Keratinocyte (primary cell): ENCODE results near the gene METTL26. TPM values are rescaled to one million over a fixed set of nuclear protein-coding genes. Genes with fewer than 3 reads are reported as not detected.

Source experiments
- DNase-seq: peaks from one replicate; pipeline ENCODE4 v3.0.0-alpha.2; 2011; ENCODE audit warnings: low read depth, missing footprints, low spot score
- FAIRE-seq: peaks from 2 replicates; lab custom pipeline; 2011; peaks lifted over from hg19 to GRCh38; lab: Jason Lieb, UNC
- H2AFZ ChIP-seq: 2 replicates; pipeline ENCODE4 v1.6.0; 2012; ENCODE audit warnings: low read length, control low read depth, inconsistent platforms; ENCODE audit not compliant: control insufficient read depth
- H3K27ac ChIP-seq: 2 replicates; pipeline ENCODE4 v1.5.1; 2011; ENCODE audit warnings: low read length; ENCODE audit not compliant: control insufficient read depth, insufficient read depth
- H3K27me3 ChIP-seq: 3 replicates; pipeline ENCODE4 v1.6.0; 2011; ENCODE audit warnings: low read length; ENCODE audit not compliant: control insufficient read depth, insufficient read depth; ENCODE audit errors: extremely low read depth
- H3K36me3 ChIP-seq, 2 experiments: 2 replicates in 1 of 2; 3 replicates in 1 of 2; pipeline ENCODE4 v1.5.1; 2011; ENCODE audit warnings: low read length in 2 of 2, mild to moderate bottlenecking in 1 of 2; ENCODE audit not compliant: control insufficient read depth in 2 of 2, insufficient read depth in 2 of 2; ENCODE audit errors: extremely low read depth in 1 of 2
- H3K4me1 ChIP-seq: 3 replicates; pipeline ENCODE4 v1.5.1; 2011; ENCODE audit warnings: low read length; ENCODE audit not compliant: control insufficient read depth, insufficient read depth; ENCODE audit errors: extremely low read depth
- H3K4me2 ChIP-seq: 3 replicates; pipeline ENCODE4 v1.6.0; 2011; ENCODE audit warnings: low read depth, low read length; ENCODE audit not compliant: control insufficient read depth, insufficient read depth; ENCODE audit errors: extremely low read depth
- H3K4me3 ChIP-seq, 3 experiments: fragments of 200-600 bp in 1 of 3; sonication (generic) in 1 of 3; 2 replicates in 2 of 3; 3 replicates in 1 of 3; pipeline ENCODE4 v1.5.1; 2011 to 2016; ENCODE audit warnings: low read length in 3 of 3, mild to moderate bottlenecking in 3 of 3, control low read depth in 2 of 3, inconsistent platforms in 1 of 3, low read depth in 1 of 3, mixed read lengths in 1 of 3, mixed run types in 1 of 3, moderate library complexity in 1 of 3; ENCODE audit not compliant: control insufficient read depth in 2 of 3, insufficient read depth in 2 of 3; ENCODE audit errors: extremely low read depth in 1 of 3
- H3K79me2 ChIP-seq: 2 replicates; pipeline ENCODE4 v1.6.0; 2012; ENCODE audit warnings: low read length; ENCODE audit not compliant: control insufficient read depth, insufficient read depth
- H3K9ac ChIP-seq: 3 replicates; pipeline ENCODE4 v1.6.0; 2011; ENCODE audit warnings: low read length; ENCODE audit not compliant: control insufficient read depth, insufficient read depth; ENCODE audit errors: extremely low read depth
- H3K9me1 ChIP-seq: 3 replicates; pipeline ENCODE4 v1.6.0; 2011; ENCODE audit warnings: low read length; ENCODE audit not compliant: control insufficient read depth, insufficient read depth; ENCODE audit errors: extremely low read depth
- H3K9me3 ChIP-seq: 2 replicates; pipeline ENCODE4 v1.5.1; 2012; ENCODE audit warnings: low read depth, low read length; ENCODE audit not compliant: control insufficient read depth
- H4K20me1 ChIP-seq: 3 replicates; pipeline ENCODE4 v1.6.0; 2011; ENCODE audit warnings: low read length; ENCODE audit not compliant: control insufficient read depth, insufficient read depth; ENCODE audit errors: extremely low read depth
- EZH2 ChIP-seq: IDR thresholded peaks from one replicate; pipeline ENCODE4 v1.6.1; 2012; ENCODE audit warnings: inconsistent platforms, mild to moderate bottlenecking, low read length, moderate library complexity
- dilution Hi-C: fragments of 300-500 bp; cut with MboI; formaldehyde crosslinking; loops from one replicate; pipeline ENCODE4 v1.7.0; 2020; ENCODE audit warnings: low sequenced_read_pairs; ENCODE audit not compliant: extremely low pct_ligation_motif_present
- polyA plus RNA-seq, 5 experiments: library from polyadenylated mRNA; depleted of rRNA in 3 of 5; stranded (reverse) in 3 of 5; stranded (forward) in 1 of 5; unstranded in 1 of 5; fragments of >200 nt; gene quantifications; 1 replicate in 1 of 5; 2 replicates in 3 of 5; 3 replicates in 1 of 5; pipeline versions ENCODE4 v1.2.1 to v1.2.3, GENCODE V29; 2011 to 2012; ENCODE audit warnings: missing spikeins in 2 of 5, low read depth in 1 of 5, low replicate concordance in 1 of 5
- TF ChIP-seq, protein P1 (sequence below), 3 experiments: IDR thresholded peaks in 1 of 3; conservative IDR thresholded peaks in 1 of 3; optimal IDR thresholded peaks in 1 of 3; 2 replicates in 2 of 3; 3 replicates in 1 of 3; pipeline versions ENCODE3 to v1.5.1; 2011; ENCODE audit warnings: low read length in 3 of 3, mild to moderate bottlenecking in 3 of 3, moderate library complexity in 2 of 3, control low read depth in 1 of 3, inconsistent platforms in 1 of 3; ENCODE audit not compliant: insufficient read depth in 2 of 3; ENCODE audit errors: extremely low read depth in 1 of 3

METTL26 gene
- polyA plus RNA-seq, 1 donor (not counting 4 experiments of a cell fraction or from before 2014, with no cell fraction given) = 46.9 TPM

GRCh38 chr16:620700-621525 is 15.2 kb downstream of the METTL26 start:
- H3K4me1 ChIP-seq = peaks cover 20% of the 10 kb centered on the region
- no peak overlapping the region for H3K4me3 ChIP-seq
- TF ChIP-seq, protein P1, sequence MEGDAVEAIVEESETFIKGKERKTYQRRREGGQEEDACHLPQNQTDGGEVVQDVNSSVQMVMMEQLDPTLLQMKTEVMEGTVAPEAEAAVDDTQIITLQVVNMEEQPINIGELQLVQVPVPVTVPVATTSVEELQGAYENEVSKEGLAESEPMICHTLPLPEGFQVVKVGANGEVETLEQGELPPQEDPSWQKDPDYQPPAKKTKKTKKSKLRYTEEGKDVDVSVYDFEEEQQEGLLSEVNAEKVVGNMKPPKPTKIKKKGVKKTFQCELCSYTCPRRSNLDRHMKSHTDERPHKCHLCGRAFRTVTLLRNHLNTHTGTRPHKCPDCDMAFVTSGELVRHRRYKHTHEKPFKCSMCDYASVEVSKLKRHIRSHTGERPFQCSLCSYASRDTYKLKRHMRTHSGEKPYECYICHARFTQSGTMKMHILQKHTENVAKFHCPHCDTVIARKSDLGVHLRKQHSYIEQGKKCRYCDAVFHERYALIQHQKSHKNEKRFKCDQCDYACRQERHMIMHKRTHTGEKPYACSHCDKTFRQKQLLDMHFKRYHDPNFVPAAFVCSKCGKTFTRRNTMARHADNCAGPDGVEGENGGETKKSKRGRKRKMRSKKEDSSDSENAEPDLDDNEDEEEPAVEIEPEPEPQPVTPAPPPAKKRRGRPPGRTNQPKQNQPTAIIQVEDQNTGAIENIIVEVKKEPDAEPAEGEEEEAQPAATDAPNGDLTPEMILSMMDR (optimal IDR thresholded peaks at IDR 0.05 in 1 of 3, IDR thresholded peaks at IDR 0.05 in 1 of 3, conservative IDR thresholded peaks at IDR 0.05 in 1 of 3; ENCODE audit: extremely low read depth in 1 of 3, insufficient read depth in 2 of 3, low read length in 3 of 3) = no peak
- TF ChIP-seq EZH2 = no peak
- FAIRE-seq (no peak), DNase-seq (no peak)
- H4K20me1 ChIP-seq = peaks cover 11% of the 10 kb centered on the region
- dilution Hi-C loops = no loop called here
- no peak overlapping the region for H3K9ac ChIP-seq
- H3K27ac ChIP-seq = no peak overlapping the region
- no peak overlapping the region for H2AFZ ChIP-seq
- H3K36me3 ChIP-seq = peaks cover 0 to 1% of the 10 kb centered on the region in 2 experiments
- no peaks in the 10 kb centered on the region for H3K9me1 ChIP-seq
- no peak overlapping the region for H3K4me2 ChIP-seq
- peaks cover 21% of the 10 kb centered on the region for H3K27me3 ChIP-seq
- no peaks in the 10 kb centered on the region for H3K79me2 ChIP-seq
- no peaks in the 10 kb centered on the region for H3K9me3 ChIP-seq

DNA sequence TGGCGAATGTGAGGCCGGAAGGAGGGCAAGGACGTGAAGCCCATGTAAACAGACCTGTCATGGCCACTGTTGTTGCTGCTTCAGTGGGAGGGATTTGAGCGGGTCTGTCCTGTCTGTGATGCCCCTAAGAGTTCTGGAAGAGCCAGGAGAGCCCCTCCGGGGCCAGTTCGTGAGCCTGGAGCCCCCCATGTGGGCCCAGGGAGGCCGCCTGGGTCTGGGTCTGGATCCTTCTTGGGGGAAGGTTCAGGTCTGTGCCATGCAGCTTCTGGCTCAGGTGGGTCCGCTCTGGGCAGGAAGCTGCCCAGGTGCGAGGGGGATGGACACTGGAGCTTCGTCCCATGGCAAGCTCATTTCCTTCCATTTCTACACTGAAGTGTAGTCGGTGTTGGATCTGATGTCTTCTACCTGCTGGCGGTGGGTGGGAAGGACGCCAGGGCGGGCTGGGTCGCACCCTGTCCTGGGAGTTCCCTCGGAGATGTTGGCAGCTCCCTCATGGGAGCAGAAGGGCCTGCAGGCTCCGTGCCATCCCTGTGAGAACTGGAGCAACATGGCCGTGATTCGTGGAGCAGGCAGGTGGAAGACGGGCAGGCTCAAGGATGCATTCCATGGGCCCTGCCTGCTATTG is 16.5 kb downstream of the METTL26 start:
- dilution Hi-C loops = no loop called here
- TF ChIP-seq EZH2 = no peak
- TF ChIP-seq, protein P1 (optimal IDR thresholded peaks at IDR 0.05 in 1 of 3, IDR thresholded peaks at IDR 0.05 in 1 of 3, conservative IDR thresholded peaks at IDR 0.05 in 1 of 3; ENCODE audit: extremely low read depth in 1 of 3, insufficient read depth in 2 of 3, low read length in 3 of 3) = no peak

More for the DNA sequence above, 16.5 kb downstream of the METTL26 start:
- Histone ChIP-seq H3K9ac (no peak overlapping the region), H4K20me1 (peaks cover 11% of the 10 kb centered on the region), H3K4me2 (no peak overlapping the region), H3K4me1 (peaks cover 20% of the 10 kb centered on the region), H3K27me3 (peaks cover 21% of the 10 kb centered on the region), H3K4me3 (no peak overlapping the region), H3K27ac (no peak overlapping the region), H3K36me3 (peaks cover 0 to 4% of the 10 kb centered on the region in 2 experiments), H2AFZ (no peak overlapping the region), H3K9me1 (no peaks in the 10 kb centered on the region), H3K9me3 (no peaks in the 10 kb centered on the region), H3K79me2 (no peaks in the 10 kb centered on the region)
- FAIRE-seq (no peak), DNase-seq (no peak)
